Uterine smooth muscle cell (primary cell): ENCODE measurements around the gene ITGB3BP. TPM values are rescaled to one million over a fixed set of nuclear protein-coding genes. Genes with fewer than 3 reads are reported as not detected.

Source experiments
- total RNA-seq: library from RNA; depleted of rRNA; stranded (reverse); fragments of >200 nt; gene quantifications from 2 replicates; pipeline ENCODE4 v1.2.3, GENCODE V29; 2014

The ITGB3BP gene, protein sequence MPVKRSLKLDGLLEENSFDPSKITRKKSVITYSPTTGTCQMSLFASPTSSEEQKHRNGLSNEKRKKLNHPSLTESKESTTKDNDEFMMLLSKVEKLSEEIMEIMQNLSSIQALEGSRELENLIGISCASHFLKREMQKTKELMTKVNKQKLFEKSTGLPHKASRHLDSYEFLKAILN
- total RNA-seq, result 22.2 and 38.8 TPM in 2 replicates

DNA sequence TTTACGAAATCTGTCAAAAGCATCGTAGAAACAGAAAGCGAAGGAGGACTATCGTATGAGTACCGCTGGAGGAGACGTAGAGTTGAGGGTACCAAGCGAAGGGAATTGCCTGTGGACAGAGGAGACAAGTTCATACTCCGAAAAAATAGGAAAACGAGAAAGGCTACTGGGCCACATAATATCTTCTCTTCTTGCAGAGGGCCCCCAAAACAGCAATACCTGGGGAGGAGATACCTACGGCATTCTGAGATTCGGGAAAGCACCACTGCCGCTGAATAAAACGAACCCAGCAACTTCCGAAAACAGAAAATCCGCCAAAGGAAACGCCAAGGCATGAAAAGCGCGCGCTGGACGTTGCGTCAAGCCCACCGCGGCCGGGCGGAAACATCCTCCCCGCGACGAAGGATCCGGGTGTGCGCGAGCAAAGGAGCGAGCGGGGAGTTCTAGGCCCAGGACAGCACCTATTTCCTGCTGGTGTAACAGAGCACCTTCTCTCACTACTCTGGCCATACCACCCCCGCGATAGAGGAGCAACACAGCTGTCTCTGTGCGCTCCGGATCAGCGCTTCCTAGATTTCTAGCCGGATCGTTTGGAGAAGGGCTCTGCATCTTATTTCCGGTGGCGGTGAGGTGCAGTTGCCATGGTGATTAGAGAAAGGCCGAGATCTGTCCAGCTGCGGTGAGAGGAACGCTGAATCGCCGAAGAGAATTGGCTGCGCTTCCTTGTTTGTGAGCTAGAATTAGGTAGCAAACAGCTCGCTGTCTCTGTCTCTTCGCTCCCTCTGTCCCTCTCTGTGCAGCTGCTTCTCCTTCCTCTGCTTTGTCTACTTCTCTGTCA lies at the start of gene ITGB3BP, which contains the start of gene EFCAB7:
TSS of gene ITGB3BP (minus strand) at position 335 of the 838 bp plus-strand sequence. CDS start at position 243, 92 bp downstream.
TSS of gene EFCAB7 (plus strand) at position 635 of the 838 bp plus-strand sequence. CDS start 2,048 bp downstream, outside the sequence.

Other genes with a start within 250 kb of the ITGB3BP start
- gene FOXD3, start 200.7 kb downstream of the ITGB3BP start, total RNA-seq, result not detected in 2 replicates
- 9.5 and 15.2 TPM in 2 replicates for gene ALG6, start 155.6 kb downstream of the ITGB3BP start, total RNA-seq
- 8.1 and 8.6 TPM in 2 replicates for gene EFCAB7, start 300 bp upstream of the ITGB3BP start, total RNA-seq
- 68.3 and 109 TPM in 2 replicates for gene PGM1, start 70.2 kb upstream of the ITGB3BP start, total RNA-seq